DMS53 treated with DMSO at 0.1 percent for 48 hours (cell line): ENCODE data around the gene ZNF776.
"Not testable (repeated sequence)": the region's sequence is repeated elsewhere in the genome, so short reads cannot be mapped to it uniquely, and the experiment has no call there.

ENCODE experiments used
- DNase-seq: peaks from one replicate; lab custom pipeline; 2025; ENCODE audit not compliant: unreplicated experiment; lab: John Stamatoyannopoulos, UW

The ZNF776 gene

GRCh38 chr19:57746580-57747471, at the start of gene ZNF776:
ZNF776 (plus strand) TSS chr19:57746815; CDS start chr19:57747059, 244 bp downstream.
- DNase-seq: peak; percentile 81

GRCh38 chr19:57701625-57702024, 45.0 kb upstream of the ZNF776 start:
- no peak for DNase-seq

GRCh38 chr19:57706346-57706745, 40.3 kb upstream of the ZNF776 start:
- no peak for DNase-seq

GRCh38 chr19:57708641-57709361, 37.8 kb upstream of the ZNF776 start, which contains the start of gene ZNF154:
ZNF154 (minus strand) TSS chr19:57709204; CDS start chr19:57708971, 233 bp downstream.
- DNase-seq: no peak

GRCh38 chr19:57709616-57710015, 37.0 kb upstream of the ZNF776 start:
- DNase-seq: no peak

- no peak for DNase-seq
These were observed 34.4 kb upstream of the ZNF776 start for GRCh38 chr19:57712222-57712621.

- no peak for DNase-seq
These were observed 27.2 kb upstream of the ZNF776 start for GRCh38 chr19:57719424-57719823.

- no peak for DNase-seq
These were observed 26.6 kb upstream of the ZNF776 start for GRCh38 chr19:57719901-57720519.

GRCh38 chr19:57720878-57721277, 25.7 kb upstream of the ZNF776 start:
- no peak for DNase-seq

- not testable (repeated sequence) for DNase-seq
These were observed 8.3 kb upstream of the ZNF776 start for GRCh38 chr19:57738320-57738719.

- not testable (repeated sequence) for DNase-seq
These were observed 7.8 kb upstream of the ZNF776 start for GRCh38 chr19:57738770-57739169.

- no peak for DNase-seq
These were observed 825 bp downstream of the ZNF776 start for GRCh38 chr19:57747472-57747807.

- no peak for DNase-seq
These were observed 1.4 kb downstream of the ZNF776 start for GRCh38 chr19:57748029-57748428.

- DNase-seq: no peak
These were observed 7.6 kb downstream of the ZNF776 start for GRCh38 chr19:57754091-57754673.

- no peak for DNase-seq
These were observed 8.4 kb downstream of the ZNF776 start for GRCh38 chr19:57755031-57755430.

GRCh38 chr19:57757941-57758340, 11.3 kb downstream of the ZNF776 start:
- DNase-seq: no peak

- no peak for DNase-seq
These were observed 12.5 kb downstream of the ZNF776 start for GRCh38 chr19:57759096-57759495.

- DNase-seq: peak; percentile 85
These were observed 22.9 kb downstream of the ZNF776 start, which contains the start of gene ZNF586 for GRCh38 chr19:57769345-57770131. ZNF586 (plus strand) TSS chr19:57769676; CDS start chr19:57769843, 167 bp downstream.

- DNase-seq: no peak
These were observed 24.8 kb downstream of the ZNF776 start for GRCh38 chr19:57771417-57771816.

GRCh38 chr19:57773488-57773887, 26.9 kb downstream of the ZNF776 start:
- DNase-seq: no peak
